MM.1S (cell line): ENCODE measurements around the gene PTPRA.

Source experiments
- EZH2phosphoT487 ChIP-seq: fragments of 300-600 bp; sonication (generic); IDR thresholded peaks from 2 replicates; pipeline ENCODE4 v1.6.1; 2018; ENCODE audit warnings: antibody characterized with exemption, low read length
- TF ChIP-seq, protein P1 (sequence below): fragments of 300-600 bp; sonication (generic); IDR thresholded peaks from 2 replicates; pipeline ENCODE4 v1.5.1; 2016; ENCODE audit warnings: antibody characterized with exemption, low read length, mixed read lengths

DNA sequence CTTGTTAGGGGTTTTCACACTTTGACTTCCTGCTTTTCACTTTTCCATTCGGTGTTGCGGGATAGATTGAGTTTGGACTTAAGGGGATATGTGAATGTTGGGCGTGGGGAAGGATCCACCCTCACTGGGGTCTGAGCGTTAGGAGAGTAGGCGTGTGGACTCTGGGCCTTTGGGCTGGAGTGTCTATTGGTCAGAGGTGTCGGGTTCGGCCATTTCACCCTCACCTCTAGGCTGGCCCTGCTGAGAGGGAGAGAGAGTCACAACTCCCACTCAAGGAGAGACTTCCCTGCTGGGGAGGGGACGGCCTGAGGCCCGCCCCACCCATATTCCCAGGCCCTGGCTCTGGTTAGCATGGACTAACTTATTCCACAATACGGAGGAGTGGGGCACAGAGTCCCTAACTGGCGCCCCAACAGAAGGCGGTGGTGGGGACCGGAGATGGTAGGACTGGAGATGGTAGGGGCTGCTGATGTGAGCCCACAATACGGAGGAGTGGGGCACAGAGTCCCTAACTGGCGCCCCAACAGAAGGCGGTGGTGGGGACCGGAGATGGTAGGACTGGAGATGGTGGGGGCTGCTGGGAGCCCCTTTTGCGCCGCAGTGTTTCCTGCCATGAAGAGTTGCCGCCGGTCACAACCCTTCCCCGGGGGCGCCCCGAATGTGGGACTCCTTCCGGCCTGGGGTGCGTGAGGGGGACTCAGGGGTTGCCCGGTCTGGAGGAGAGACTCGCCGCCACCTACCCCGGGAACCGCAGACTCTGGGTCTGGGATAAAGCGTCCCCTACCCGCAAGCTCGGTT is 1.4 kb upstream of the PTPRA start:
- TF ChIP-seq, protein P1, sequence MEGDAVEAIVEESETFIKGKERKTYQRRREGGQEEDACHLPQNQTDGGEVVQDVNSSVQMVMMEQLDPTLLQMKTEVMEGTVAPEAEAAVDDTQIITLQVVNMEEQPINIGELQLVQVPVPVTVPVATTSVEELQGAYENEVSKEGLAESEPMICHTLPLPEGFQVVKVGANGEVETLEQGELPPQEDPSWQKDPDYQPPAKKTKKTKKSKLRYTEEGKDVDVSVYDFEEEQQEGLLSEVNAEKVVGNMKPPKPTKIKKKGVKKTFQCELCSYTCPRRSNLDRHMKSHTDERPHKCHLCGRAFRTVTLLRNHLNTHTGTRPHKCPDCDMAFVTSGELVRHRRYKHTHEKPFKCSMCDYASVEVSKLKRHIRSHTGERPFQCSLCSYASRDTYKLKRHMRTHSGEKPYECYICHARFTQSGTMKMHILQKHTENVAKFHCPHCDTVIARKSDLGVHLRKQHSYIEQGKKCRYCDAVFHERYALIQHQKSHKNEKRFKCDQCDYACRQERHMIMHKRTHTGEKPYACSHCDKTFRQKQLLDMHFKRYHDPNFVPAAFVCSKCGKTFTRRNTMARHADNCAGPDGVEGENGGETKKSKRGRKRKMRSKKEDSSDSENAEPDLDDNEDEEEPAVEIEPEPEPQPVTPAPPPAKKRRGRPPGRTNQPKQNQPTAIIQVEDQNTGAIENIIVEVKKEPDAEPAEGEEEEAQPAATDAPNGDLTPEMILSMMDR = no peak
- TF ChIP-seq EZH2phosphoT487 = no peak
